NT2/D1 (cell line): Measurements from ENCODE around the gene NPAT.

Source experiments
- SUZ12 ChIP-seq: IDR thresholded peaks from 2 replicates; pipeline ENCODE4 v1.6.1; 2011; ENCODE audit not compliant: insufficient read length, insufficient read depth; ENCODE audit errors: extremely low read depth
- YY1 ChIP-seq: IDR thresholded peaks from 2 replicates; pipeline ENCODE4 v1.6.1; 2011; ENCODE audit not compliant: insufficient read length, insufficient read depth

DNA sequence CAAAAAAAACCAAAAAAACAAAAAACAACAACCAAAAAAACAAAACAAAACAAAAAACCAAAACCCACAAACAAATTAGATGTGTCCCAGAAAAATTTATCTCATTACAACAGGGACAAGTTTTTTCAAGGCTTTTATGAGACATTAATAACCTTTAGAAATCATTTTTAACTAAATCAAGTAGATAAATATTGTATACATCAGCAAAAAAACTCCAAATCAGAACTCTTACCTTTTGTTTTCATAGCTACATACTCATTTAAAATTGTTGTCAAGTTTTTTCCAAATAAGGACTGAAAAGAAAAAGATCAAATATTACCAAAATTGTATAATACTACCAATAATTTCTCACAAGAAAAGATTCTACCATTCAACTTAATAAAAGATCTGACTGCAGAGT is 28.7 kb downstream of the NPAT start:
- no peak for TF ChIP-seq YY1
- TF ChIP-seq SUZ12 = no peak
